ENCODE results near the gene CD4.

DNA sequence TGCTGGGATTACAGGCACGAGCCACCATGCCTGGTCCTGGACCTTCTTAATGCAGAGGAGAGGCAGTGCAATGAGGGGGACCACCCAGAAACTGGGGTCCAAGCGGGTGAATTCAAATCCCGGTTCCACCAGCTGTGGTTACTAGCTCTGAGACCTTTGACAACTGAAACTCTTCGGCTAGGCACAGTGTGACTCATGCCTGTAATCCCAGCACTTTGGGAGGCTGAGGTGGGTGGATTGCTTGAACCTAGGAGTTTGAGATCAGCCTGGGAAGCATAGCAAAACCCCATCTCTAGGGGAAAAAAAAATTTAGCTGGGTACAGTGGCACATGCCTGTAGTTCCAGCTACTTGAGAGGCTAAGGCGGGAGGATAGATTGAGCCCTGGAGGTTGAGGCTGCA is 5.0 kb upstream of the CD4 start:
- TF ChIP-seq, protein P1, sequence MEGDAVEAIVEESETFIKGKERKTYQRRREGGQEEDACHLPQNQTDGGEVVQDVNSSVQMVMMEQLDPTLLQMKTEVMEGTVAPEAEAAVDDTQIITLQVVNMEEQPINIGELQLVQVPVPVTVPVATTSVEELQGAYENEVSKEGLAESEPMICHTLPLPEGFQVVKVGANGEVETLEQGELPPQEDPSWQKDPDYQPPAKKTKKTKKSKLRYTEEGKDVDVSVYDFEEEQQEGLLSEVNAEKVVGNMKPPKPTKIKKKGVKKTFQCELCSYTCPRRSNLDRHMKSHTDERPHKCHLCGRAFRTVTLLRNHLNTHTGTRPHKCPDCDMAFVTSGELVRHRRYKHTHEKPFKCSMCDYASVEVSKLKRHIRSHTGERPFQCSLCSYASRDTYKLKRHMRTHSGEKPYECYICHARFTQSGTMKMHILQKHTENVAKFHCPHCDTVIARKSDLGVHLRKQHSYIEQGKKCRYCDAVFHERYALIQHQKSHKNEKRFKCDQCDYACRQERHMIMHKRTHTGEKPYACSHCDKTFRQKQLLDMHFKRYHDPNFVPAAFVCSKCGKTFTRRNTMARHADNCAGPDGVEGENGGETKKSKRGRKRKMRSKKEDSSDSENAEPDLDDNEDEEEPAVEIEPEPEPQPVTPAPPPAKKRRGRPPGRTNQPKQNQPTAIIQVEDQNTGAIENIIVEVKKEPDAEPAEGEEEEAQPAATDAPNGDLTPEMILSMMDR (IDR thresholded peaks at IDR 0.05), result no peak
- TF ChIP-seq POLR2A (IDR thresholded peaks at IDR 0.05), result no peak
- TF ChIP-seq EP300 (IDR thresholded peaks at IDR 0.05), result no peak

Measured in stomach (tissue), 4 donors.